ENCODE data around the gene GLDN. TPM values are rescaled to one million over a fixed set of nuclear protein-coding genes. Genes with fewer than 3 reads are reported as not detected.

GLDN gene
- total RNA-seq = 10 to 100 TPM; 68.6 to 85.4 (median 79.3) TPM

DNA sequence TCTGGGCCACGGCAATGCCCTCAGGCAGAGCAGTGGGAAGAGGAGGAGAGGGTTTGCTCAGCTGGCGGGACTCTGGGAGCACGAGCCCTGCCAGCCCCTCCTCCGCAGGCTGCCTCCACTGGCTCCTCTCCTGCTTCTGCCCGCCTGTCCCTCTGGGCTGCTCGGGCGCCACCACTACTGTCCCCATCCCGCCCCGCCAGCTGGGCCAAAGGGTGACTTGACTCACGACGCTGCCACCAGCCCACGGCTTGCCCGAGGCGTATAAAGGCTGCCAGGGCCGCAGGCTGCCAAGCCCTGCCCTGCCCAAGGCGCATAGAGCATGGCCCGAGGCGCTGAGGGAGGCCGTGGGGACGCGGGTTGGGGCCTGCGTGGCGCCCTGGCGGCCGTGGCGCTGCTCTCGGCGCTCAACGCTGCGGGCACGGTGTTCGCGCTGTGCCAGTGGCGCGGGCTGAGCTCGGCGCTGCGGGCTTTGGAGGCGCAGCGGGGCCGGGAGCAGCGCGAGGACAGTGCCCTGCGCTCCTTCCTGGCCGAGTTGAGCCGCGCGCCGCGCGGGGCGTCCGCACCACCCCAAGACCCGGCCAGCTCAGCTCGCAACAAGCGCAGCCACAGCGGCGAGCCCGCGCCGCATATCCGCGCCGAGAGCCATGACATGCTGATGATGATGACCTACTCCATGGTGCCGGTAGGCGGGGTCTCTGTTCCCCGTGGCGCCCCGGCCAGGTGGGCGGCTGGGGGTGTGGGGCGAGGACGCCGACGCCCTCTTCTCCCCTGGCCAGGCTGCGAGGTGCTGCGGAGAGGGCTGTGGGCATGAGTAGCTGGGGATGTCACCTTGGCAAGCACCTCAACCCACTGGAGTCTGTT, at the start of gene GLDN:
Gene GLDN, plus strand, starts transcription at position 290 of the 861 bp plus-strand sequence. Its CDS starts 30 bp downstream, at position 320.
- Histone ChIP-seq H3K36me3 (no peaks in the 10 kb centered on the region), H3K9me3 (no peaks in the 10 kb centered on the region), H3K4me1 (peaks cover 0 to 34% (median 2%) of the 10 kb centered on the region in 4 donors), H3K27ac (peak within 1 kb of the TSS; percentile 8 to 87 (median 50)), H3K4me3 (peak within 1 kb of the TSS; percentile 33 to 60 (median 47)), H3K27me3 (no peaks in the 10 kb centered on the region)
- WGBS, 2 donors = 17 to 18% methylated on average over 7 to 19 of the region's 76 CpGs
- DNase-seq (ENCODE audit: low spot score in 2 of 2) = peak in 1 of 2 donors; percentile 20
- TF ChIP-seq POLR2A (IDR thresholded peaks at IDR 0.05) (peak in 1 of 2 donors; percentile 30), EP300 (IDR thresholded peaks at IDR 0.05) (peak in 1 of 2 donors; percentile 73)
- TF ChIP-seq, protein P1, sequence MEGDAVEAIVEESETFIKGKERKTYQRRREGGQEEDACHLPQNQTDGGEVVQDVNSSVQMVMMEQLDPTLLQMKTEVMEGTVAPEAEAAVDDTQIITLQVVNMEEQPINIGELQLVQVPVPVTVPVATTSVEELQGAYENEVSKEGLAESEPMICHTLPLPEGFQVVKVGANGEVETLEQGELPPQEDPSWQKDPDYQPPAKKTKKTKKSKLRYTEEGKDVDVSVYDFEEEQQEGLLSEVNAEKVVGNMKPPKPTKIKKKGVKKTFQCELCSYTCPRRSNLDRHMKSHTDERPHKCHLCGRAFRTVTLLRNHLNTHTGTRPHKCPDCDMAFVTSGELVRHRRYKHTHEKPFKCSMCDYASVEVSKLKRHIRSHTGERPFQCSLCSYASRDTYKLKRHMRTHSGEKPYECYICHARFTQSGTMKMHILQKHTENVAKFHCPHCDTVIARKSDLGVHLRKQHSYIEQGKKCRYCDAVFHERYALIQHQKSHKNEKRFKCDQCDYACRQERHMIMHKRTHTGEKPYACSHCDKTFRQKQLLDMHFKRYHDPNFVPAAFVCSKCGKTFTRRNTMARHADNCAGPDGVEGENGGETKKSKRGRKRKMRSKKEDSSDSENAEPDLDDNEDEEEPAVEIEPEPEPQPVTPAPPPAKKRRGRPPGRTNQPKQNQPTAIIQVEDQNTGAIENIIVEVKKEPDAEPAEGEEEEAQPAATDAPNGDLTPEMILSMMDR (IDR thresholded peaks at IDR 0.05) = no peak

- DNase-seq (ENCODE audit: low spot score in 2 of 2) = no peak
- Histone ChIP-seq H3K4me1 (peaks cover 0 to 10% (median 0%) of the 10 kb centered on the region in 4 donors), H3K9me3 (no peaks in the 10 kb centered on the region), H3K27ac (peak overlapping the region in 2 of 4 donors; percentile 23 to 81), H3K36me3 (no peaks in the 10 kb centered on the region), H3K27me3 (no peaks in the 10 kb centered on the region), H3K4me3 (no peak overlapping the region)
- WGBS, 2 donors = 38 to 63% methylated on average over 2 of the region's 2 CpGs
- TF ChIP-seq, protein P1 (IDR thresholded peaks at IDR 0.05) = no peak
- TF ChIP-seq EP300 (IDR thresholded peaks at IDR 0.05) (no peak), POLR2A (IDR thresholded peaks at IDR 0.05) (no peak)
These were observed 42.8 kb upstream of the GLDN start for GRCh38 chr15:51298620-51299019.

DNA sequence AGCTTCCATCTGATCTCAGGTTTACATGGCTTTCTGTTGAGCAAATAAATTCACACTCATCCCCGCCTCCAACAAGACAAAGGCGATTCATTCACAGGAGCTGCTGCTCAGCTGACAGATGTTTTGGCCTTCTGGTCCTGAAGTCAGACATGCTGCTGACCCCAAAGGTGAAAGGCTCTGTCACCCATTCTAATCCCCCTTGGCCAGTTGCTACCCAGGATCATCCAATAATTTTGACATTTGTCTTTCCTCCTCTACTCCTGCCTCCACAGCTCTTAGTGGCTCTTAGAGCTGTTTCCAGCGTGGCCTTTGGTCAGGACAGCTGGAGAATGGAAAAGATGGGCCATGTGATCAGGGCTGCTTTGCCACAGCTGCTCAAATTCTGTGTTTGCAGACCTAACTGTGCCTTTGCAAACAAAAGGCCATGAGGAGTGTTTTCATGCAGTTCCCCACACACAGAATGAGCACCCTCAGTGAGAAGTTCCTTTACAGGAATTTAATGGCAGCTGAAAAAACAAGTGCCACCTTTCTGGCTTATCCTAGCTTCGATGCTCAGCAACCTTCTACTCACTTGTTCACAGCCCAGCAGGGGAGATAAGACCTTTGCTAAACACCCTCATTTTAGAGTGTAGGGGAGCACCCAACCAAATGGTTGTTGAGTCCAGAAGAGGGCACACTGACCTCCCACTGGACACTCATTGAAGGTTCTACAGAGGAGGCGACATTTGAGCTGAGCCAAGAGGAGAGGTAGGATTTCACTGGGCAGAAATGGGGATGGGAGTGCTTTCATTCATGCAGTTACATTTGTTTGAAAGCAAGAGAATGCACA, 42.1 kb upstream of the GLDN start:
- TF ChIP-seq POLR2A (IDR thresholded peaks at IDR 0.05) = no peak
- TF ChIP-seq, protein P1 (IDR thresholded peaks at IDR 0.05) = no peak
- no peak for TF ChIP-seq EP300 (IDR thresholded peaks at IDR 0.05)
- H3K4me1 ChIP-seq = peaks cover 0 to 10% (median 0%) of the 10 kb centered on the region in 4 donors
- WGBS, 2 donors = 80 to 85% methylated on average over 5 of the region's 5 CpGs
- H3K9me3 ChIP-seq = no peaks in the 10 kb centered on the region
- H3K4me3 ChIP-seq = no peak overlapping the region
- H3K27ac ChIP-seq = peak overlapping the region in 2 of 4 donors; percentile 23 to 81
- DNase-seq (ENCODE audit: low spot score in 2 of 2) = no peak
- no peaks in the 10 kb centered on the region for H3K36me3 ChIP-seq
- no peaks in the 10 kb centered on the region for H3K27me3 ChIP-seq

- no peak for DNase-seq (ENCODE audit: low spot score in 2 of 2)
These were observed 39.0 kb upstream of the GLDN start for GRCh38 chr15:51302480-51302879.

More at GRCh38 chr15:51302480-51302879, 39.0 kb upstream of the GLDN start:
- Histone ChIP-seq H3K4me3 (no peak overlapping the region), H3K9me3 (no peaks in the 10 kb centered on the region), H3K27me3 (no peaks in the 10 kb centered on the region), H3K36me3 (no peaks in the 10 kb centered on the region), H3K27ac (no peak overlapping the region), H3K4me1 (peaks cover 0 to 10% (median 0%) of the 10 kb centered on the region in 4 donors)
- WGBS, 2 donors = 75 to 91% methylated on average over 6 of the region's 6 CpGs
- TF ChIP-seq, protein P1 (IDR thresholded peaks at IDR 0.05) = no peak
- no peak for TF ChIP-seq EP300 (IDR thresholded peaks at IDR 0.05)
- TF ChIP-seq POLR2A (IDR thresholded peaks at IDR 0.05) = no peak

Data from tibial nerve (tissue), 4 donors.